SK-N-SH treated with all-trans-retinoic acid at 6 μM for 48 hours (cell line): ENCODE results near the gene MIAT.

Experiments used
- ATAC-seq: fragments of 200-7000 bp; cut with Tn5 transposase; 3 replicates; pipeline ENCODE4 v1.9.1; 2020; ENCODE audit warnings: mild to moderate bottlenecking, moderate library complexity
- ARNTL ChIP-seq: fragments of 450-650 bp; formaldehyde crosslinking; IDR thresholded peaks from 2 replicates; pipeline ENCODE4 v1.5.0; 2020; ENCODE audit warnings: low read depth, mild to moderate bottlenecking, moderate library complexity, borderline replicate concordance
- BACH2 ChIP-seq: fragments of 250-450 bp; sonication (Bioruptor Pico); IDR thresholded peaks from 2 replicates; pipeline ENCODE4 v1.9.0; 2021; ENCODE audit warnings: mild to moderate bottlenecking, borderline replicate concordance
- CSDC2 ChIP-seq: fragments of 250-450 bp; sonication (Bioruptor Pico); IDR thresholded peaks from 2 replicates; pipeline ENCODE4 v1.5.0; 2020; ENCODE audit warnings: mild to moderate bottlenecking, moderate library complexity
- ESRRG ChIP-seq: fragments of 250-450 bp; sonication (Bioruptor Pico); IDR thresholded peaks from 2 replicates; pipeline ENCODE4 v1.6.1; 2021; ENCODE audit warnings: mild to moderate bottlenecking
- GLIS3 ChIP-seq: fragments of 250-450 bp; sonication (Bioruptor Pico); IDR thresholded peaks from 2 replicates; pipeline ENCODE4 v1.5.0; 2020; ENCODE audit warnings: mild to moderate bottlenecking, moderate library complexity
- ISL1 ChIP-seq: fragments of 250-450 bp; sonication (Bioruptor Pico); IDR thresholded peaks from 2 replicates; pipeline ENCODE4 v2.1.2; 2022; ENCODE audit warnings: mild to moderate bottlenecking, moderate library complexity
- OSR1 ChIP-seq: fragments of 250-450 bp; sonication (Bioruptor Pico); IDR thresholded peaks from 2 replicates; pipeline ENCODE4 v1.8.0; 2022; ENCODE audit warnings: moderate library complexity, mild to moderate bottlenecking, inconsistent platforms
- RARB ChIP-seq: fragments of 250-450 bp; sonication (Bioruptor Pico); IDR thresholded peaks from 2 replicates; pipeline ENCODE4 v1.8.0; 2021; ENCODE audit warnings: mild to moderate bottlenecking, moderate library complexity
- SNAI2 ChIP-seq: fragments of 250-450 bp; sonication (Bioruptor Pico); IDR thresholded peaks from 2 replicates; pipeline ENCODE4 v1.5.0; 2020; ENCODE audit warnings: mild to moderate bottlenecking, moderate library complexity
- TCF4 ChIP-seq: fragments of 250-450 bp; sonication (Bioruptor Pico); IDR thresholded peaks from 2 replicates; pipeline ENCODE4 v1.8.0; 2021; ENCODE audit warnings: mild to moderate bottlenecking, moderate library complexity, borderline replicate concordance
- TOX ChIP-seq: fragments of 250-450 bp; sonication (Bioruptor Pico); IDR thresholded peaks from 2 replicates; pipeline ENCODE4 v1.8.0; 2021; ENCODE audit warnings: mild to moderate bottlenecking, moderate library complexity, borderline replicate concordance
- ZC3H10 ChIP-seq: fragments of 250-450 bp; sonication (Bioruptor Pico); IDR thresholded peaks from 2 replicates; pipeline ENCODE4 v1.5.1; 2021; ENCODE audit warnings: mild to moderate bottlenecking, moderate library complexity
- ZFP3 ChIP-seq: fragments of 250-450 bp; sonication (Bioruptor Pico); IDR thresholded peaks from 2 replicates; pipeline ENCODE4 v1.5.0; 2020; ENCODE audit warnings: mild to moderate bottlenecking, moderate library complexity
- ZFP30 ChIP-seq: fragments of 450-650 bp; formaldehyde crosslinking; IDR thresholded peaks from 2 replicates; pipeline ENCODE4 v1.5.0; 2022; ENCODE audit warnings: mild to moderate bottlenecking, moderate library complexity
- ZNF565 ChIP-seq: fragments of 450-650 bp; formaldehyde crosslinking; conservative IDR thresholded peaks from 2 replicates; pipeline ENCODE4 v1.5.0; 2020; ENCODE audit warnings: low read depth, mild to moderate bottlenecking, moderate library complexity
- ZNF70 ChIP-seq: fragments of 450-650 bp; formaldehyde crosslinking; IDR thresholded peaks from 2 replicates; pipeline ENCODE4 v1.5.0; 2020; ENCODE audit warnings: mild to moderate bottlenecking, moderate library complexity
- ZNF8 ChIP-seq: fragments of 450-650 bp; formaldehyde crosslinking; IDR thresholded peaks from 2 replicates; pipeline ENCODE4 v1.5.0; 2020; ENCODE audit warnings: mild to moderate bottlenecking, moderate library complexity
- TF ChIP-seq, protein P1 (sequence below): fragments of 250-450 bp; sonication (Bioruptor Pico); IDR thresholded peaks from 2 replicates; pipeline ENCODE4 v1.8.0; 2021; ENCODE audit warnings: low read depth, mild to moderate bottlenecking, moderate library complexity, borderline replicate concordance
- TF ChIP-seq, protein P2 (sequence below): fragments of 250-450 bp; sonication (Bioruptor Pico); IDR thresholded peaks from 2 replicates; pipeline ENCODE4 v1.5.1; 2021; ENCODE audit warnings: mild to moderate bottlenecking, moderate library complexity
- TF ChIP-seq, protein P3 (sequence below): fragments of 250-450 bp; sonication (Bioruptor Pico); IDR thresholded peaks from 2 replicates; pipeline ENCODE4 v1.5.1; 2020; ENCODE audit warnings: low read depth, mild to moderate bottlenecking, moderate library complexity
- TF ChIP-seq, protein P4 (sequence below): fragments of 250-450 bp; sonication (Bioruptor Pico); IDR thresholded peaks from 2 replicates; pipeline ENCODE4 v1.5.0; 2020; ENCODE audit warnings: mild to moderate bottlenecking, moderate library complexity
- TF ChIP-seq, protein P5 (sequence below): fragments of 250-450 bp; sonication (Bioruptor Pico); IDR thresholded peaks from 2 replicates; pipeline ENCODE4 v1.8.0; 2020; ENCODE audit warnings: mild to moderate bottlenecking, moderate library complexity, borderline replicate concordance

Gene MIAT

DNA sequence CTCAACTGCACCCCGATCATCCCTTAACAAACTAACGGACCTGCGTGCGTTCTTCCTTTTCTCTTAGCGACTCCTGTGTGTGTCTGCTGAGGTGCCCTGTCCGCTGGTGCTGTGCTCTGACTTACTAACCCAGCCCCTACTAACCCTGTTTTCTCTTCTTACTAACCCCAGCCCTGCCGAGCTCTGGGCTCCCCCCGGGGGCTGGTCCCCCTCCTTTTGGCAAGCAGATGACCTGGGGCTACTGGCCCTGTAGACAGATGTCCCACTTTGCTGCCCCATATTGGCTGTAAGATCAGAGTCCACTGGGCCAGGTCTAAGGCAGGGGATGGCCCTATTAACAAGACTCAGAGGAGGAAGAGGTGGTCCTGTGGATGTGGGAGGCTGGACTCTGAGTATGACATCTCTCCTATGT is 14.7 kb downstream of the MIAT start:
- no peak for ATAC-seq
- no peak for TF ChIP-seq RARB
- TF ChIP-seq ISL1 (CRISPR knock-in tag), result no peak
- TF ChIP-seq TCF4 (CRISPR knock-in tag), result no peak
- TF ChIP-seq ZFP3 (CRISPR knock-in tag), result no peak
- TF ChIP-seq ZNF565, result no peak
- no peak for TF ChIP-seq ESRRG (CRISPR knock-in tag)
- no peak for TF ChIP-seq OSR1 (CRISPR knock-in tag)
- TF ChIP-seq GLIS3 (CRISPR knock-in tag), result no peak
- TF ChIP-seq, protein P1, sequence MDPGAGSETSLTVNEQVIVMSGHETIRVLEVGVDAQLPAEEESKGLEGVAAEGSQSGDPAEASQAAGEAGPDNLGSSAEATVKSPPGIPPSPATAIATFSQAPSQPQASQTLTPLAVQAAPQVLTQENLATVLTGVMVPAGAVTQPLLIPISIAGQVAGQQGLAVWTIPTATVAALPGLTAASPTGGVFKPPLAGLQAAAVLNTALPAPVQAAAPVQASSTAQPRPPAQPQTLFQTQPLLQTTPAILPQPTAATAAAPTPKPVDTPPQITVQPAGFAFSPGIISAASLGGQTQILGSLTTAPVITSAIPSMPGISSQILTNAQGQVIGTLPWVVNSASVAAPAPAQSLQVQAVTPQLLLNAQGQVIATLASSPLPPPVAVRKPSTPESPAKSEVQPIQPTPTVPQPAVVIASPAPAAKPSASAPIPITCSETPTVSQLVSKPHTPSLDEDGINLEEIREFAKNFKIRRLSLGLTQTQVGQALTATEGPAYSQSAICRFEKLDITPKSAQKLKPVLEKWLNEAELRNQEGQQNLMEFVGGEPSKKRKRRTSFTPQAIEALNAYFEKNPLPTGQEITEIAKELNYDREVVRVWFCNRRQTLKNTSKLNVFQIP (CRISPR knock-in tag), result no peak
- TF ChIP-seq CSDC2, result no peak
- no peak for TF ChIP-seq TOX (CRISPR knock-in tag)
- TF ChIP-seq, protein P2, sequence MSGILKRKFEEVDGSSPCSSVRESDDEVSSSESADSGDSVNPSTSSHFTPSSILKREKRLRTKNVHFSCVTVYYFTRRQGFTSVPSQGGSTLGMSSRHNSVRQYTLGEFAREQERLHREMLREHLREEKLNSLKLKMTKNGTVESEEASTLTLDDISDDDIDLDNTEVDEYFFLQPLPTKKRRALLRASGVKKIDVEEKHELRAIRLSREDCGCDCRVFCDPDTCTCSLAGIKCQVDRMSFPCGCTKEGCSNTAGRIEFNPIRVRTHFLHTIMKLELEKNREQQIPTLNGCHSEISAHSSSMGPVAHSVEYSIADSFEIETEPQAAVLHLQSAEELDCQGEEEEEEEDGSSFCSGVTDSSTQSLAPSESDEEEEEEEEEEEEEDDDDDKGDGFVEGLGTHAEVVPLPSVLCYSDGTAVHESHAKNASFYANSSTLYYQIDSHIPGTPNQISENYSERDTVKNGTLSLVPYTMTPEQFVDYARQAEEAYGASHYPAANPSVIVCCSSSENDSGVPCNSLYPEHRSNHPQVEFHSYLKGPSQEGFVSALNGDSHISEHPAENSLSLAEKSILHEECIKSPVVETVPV (CRISPR knock-in tag), result no peak
- TF ChIP-seq, protein P3, sequence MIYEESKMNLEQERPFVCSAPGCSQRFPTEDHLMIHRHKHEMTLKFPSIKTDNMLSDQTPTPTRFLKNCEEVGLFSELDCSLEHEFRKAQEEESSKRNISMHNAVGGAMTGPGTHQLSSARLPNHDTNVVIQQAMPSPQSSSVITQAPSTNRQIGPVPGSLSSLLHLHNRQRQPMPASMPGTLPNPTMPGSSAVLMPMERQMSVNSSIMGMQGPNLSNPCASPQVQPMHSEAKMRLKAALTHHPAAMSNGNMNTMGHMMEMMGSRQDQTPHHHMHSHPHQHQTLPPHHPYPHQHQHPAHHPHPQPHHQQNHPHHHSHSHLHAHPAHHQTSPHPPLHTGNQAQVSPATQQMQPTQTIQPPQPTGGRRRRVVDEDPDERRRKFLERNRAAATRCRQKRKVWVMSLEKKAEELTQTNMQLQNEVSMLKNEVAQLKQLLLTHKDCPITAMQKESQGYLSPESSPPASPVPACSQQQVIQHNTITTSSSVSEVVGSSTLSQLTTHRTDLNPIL (CRISPR knock-in tag), result no peak

DNA sequence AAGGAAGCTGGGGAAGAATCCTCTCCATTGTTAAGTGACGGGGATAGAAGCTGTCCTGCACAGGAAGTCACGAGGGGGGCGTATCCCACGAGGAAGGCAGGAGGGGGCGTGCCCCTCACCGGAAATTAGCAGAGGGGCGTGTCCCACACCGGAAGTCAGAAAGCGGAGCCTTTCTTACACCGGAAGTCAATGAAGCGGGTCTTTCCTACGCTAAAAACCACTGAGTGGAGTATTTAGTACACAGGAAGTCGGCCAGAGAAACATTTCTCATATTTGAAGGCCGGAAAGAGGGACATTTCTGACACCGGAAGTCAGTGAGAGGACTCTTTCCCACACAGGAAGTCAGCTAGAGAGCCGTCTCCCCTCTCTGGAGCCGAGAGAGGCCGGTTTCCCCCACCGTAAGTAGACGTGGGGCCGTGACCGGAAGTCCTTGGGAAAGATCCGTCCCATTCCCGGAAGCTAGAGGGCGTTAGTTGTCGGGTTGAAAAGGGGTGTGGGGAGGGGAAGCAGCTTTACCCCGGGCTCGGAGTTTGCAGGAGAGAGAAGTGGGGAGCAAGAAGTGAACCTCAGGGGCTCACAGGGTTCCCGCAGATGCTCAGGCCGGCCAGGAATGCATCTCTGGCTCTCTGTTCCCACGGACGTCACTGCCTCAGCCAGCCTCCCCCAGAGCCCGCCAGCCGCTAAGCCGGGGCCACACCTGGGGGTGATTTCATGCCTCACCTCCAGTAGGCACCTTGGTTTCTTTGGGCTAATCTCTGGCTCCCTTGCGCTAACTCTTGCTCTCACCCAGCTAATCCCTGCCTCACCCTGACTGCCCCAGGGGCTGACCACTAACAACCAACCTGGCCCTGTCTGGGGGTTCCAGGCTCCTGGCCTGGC is 15.4 kb downstream of the MIAT start:
- TF ChIP-seq, protein P2 (CRISPR knock-in tag), result 0 out of 2 replicates have a peak, but pooled peaks have one; percentile 73
- no peak for TF ChIP-seq ESRRG (CRISPR knock-in tag)
- no peak for TF ChIP-seq GLIS3 (CRISPR knock-in tag)
- TF ChIP-seq ZNF565, result no peak

DNA sequence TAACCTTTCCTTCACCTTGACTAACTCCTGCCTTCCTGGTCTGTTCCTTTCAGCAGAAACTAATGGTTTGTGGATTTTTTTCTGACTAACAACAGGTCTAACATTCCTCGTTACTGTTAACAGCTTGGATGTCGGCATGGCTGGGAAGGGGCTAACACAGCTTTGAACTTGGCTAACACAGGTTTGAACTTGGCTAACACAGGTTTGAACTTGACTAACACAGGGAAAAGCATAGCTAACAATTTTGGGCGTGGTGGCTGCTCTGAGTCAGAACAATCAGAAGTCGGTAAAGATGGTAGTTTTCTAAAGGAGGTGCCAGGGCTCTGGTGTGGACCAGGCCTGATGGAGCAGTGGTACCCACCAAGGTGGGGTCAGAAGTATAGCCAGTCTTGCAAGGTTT is 16.1 kb downstream of the MIAT start:
- ATAC-seq, result no peak
- TF ChIP-seq BACH2 (no peak), TOX (CRISPR knock-in tag) (no peak), ZNF8 (CRISPR knock-in tag) (no peak), SNAI2 (CRISPR knock-in tag) (no peak), ISL1 (CRISPR knock-in tag) (no peak), OSR1 (CRISPR knock-in tag) (no peak), ZFP30 (no peak), ESRRG (CRISPR knock-in tag) (no peak), GLIS3 (CRISPR knock-in tag) (no peak), ZNF70 (no peak), ZC3H10 (CRISPR knock-in tag) (no peak), RARB (no peak), TCF4 (CRISPR knock-in tag) (no peak), CSDC2 (no peak), ARNTL (CRISPR knock-in tag) (no peak), ZFP3 (CRISPR knock-in tag) (no peak)
- TF ChIP-seq, protein P4, sequence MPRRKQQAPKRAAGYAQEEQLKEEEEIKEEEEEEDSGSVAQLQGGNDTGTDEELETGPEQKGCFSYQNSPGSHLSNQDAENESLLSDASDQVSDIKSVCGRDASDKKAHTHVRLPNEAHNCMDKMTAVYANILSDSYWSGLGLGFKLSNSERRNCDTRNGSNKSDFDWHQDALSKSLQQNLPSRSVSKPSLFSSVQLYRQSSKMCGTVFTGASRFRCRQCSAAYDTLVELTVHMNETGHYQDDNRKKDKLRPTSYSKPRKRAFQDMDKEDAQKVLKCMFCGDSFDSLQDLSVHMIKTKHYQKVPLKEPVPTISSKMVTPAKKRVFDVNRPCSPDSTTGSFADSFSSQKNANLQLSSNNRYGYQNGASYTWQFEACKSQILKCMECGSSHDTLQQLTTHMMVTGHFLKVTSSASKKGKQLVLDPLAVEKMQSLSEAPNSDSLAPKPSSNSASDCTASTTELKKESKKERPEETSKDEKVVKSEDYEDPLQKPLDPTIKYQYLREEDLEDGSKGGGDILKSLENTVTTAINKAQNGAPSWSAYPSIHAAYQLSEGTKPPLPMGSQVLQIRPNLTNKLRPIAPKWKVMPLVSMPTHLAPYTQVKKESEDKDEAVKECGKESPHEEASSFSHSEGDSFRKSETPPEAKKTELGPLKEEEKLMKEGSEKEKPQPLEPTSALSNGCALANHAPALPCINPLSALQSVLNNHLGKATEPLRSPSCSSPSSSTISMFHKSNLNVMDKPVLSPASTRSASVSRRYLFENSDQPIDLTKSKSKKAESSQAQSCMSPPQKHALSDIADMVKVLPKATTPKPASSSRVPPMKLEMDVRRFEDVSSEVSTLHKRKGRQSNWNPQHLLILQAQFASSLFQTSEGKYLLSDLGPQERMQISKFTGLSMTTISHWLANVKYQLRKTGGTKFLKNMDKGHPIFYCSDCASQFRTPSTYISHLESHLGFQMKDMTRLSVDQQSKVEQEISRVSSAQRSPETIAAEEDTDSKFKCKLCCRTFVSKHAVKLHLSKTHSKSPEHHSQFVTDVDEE (CRISPR knock-in tag), result no peak
- TF ChIP-seq, protein P2 (CRISPR knock-in tag), result no peak
- TF ChIP-seq, protein P5, sequence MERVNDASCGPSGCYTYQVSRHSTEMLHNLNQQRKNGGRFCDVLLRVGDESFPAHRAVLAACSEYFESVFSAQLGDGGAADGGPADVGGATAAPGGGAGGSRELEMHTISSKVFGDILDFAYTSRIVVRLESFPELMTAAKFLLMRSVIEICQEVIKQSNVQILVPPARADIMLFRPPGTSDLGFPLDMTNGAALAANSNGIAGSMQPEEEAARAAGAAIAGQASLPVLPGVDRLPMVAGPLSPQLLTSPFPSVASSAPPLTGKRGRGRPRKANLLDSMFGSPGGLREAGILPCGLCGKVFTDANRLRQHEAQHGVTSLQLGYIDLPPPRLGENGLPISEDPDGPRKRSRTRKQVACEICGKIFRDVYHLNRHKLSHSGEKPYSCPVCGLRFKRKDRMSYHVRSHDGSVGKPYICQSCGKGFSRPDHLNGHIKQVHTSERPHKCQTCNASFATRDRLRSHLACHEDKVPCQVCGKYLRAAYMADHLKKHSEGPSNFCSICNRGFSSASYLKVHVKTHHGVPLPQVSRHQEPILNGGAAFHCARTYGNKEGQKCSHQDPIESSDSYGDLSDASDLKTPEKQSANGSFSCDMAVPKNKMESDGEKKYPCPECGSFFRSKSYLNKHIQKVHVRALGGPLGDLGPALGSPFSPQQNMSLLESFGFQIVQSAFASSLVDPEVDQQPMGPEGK, result no peak
- TF ChIP-seq, protein P1 (CRISPR knock-in tag), result no peak
- TF ChIP-seq, all 23 proteins: peak for 0

More for the DNA sequence above, 15.4 kb downstream of the MIAT start:
- peak; percentile 90 for ATAC-seq
